ENCODE data around the gene CLCNKA.

Gene CLCNKA

GRCh38 chr1:16021681-16022080 lies at the start of gene CLCNKA:
Gene CLCNKA (plus strand): TSS chr1:16022036. CDS start chr1:16022620, 584 bp downstream.
- TF ChIP-seq CTCF (IDR thresholded peaks at IDR 0.05), result no peak

- TF ChIP-seq CTCF (IDR thresholded peaks at IDR 0.05), result no peak
Observed at GRCh38 chr1:15972409-15972808, 49.4 kb upstream of the CLCNKA start.

GRCh38 chr1:15973772-15974171 lies 48.1 kb upstream of the CLCNKA start:
- TF ChIP-seq CTCF (IDR thresholded peaks at IDR 0.05), result no peak

- TF ChIP-seq CTCF (IDR thresholded peaks at IDR 0.05), result no peak
Observed at GRCh38 chr1:15974855-15975254, 47.0 kb upstream of the CLCNKA start.

GRCh38 chr1:15975358-15975804 lies 46.5 kb upstream of the CLCNKA start:
- no peak for TF ChIP-seq CTCF (IDR thresholded peaks at IDR 0.05)

- TF ChIP-seq CTCF (IDR thresholded peaks at IDR 0.05), result no peak
Observed at GRCh38 chr1:15975805-15976680, 45.8 kb upstream of the CLCNKA start, which contains the start of gene ZBTB17. Gene ZBTB17 (minus strand): TSS chr1:15976101. CDS start chr1:15948495, 27,606 bp downstream.

GRCh38 chr1:15981679-15982078 lies 40.2 kb upstream of the CLCNKA start:
- no peak for TF ChIP-seq CTCF (IDR thresholded peaks at IDR 0.05)

All from LNCAP (cell line).